Neuronal stem cell (in vitro differentiated cells): ENCODE measurements around the gene CDH23.

Experiments used
- DNase-seq: peaks from one replicate; pipeline ENCODE4 v3.0.0-alpha.2; 2013; ENCODE audit warnings: low spot score
- H2AFZ ChIP-seq: one replicate; pipeline ENCODE4 v1.6.1; 2013; ENCODE audit warnings: mild to moderate bottlenecking, low read length, inconsistent platforms
- H2AK5ac ChIP-seq: 2 replicates; pipeline ENCODE4 v1.6.1; 2013; ENCODE audit warnings: low read depth, mild to moderate bottlenecking, inconsistent platforms, low read length, moderate library complexity, mixed read lengths
- H2BK120ac ChIP-seq: 2 replicates; pipeline ENCODE4 v1.6.1; 2013; ENCODE audit warnings: low read depth, mild to moderate bottlenecking, inconsistent platforms, low read length, moderate library complexity, mixed read lengths
- H2BK12ac ChIP-seq: one replicate; pipeline ENCODE4 v1.6.1; 2013; ENCODE audit warnings: low read length, inconsistent platforms
- H2BK15ac ChIP-seq: 2 replicates; pipeline ENCODE4 v1.6.1; 2013; ENCODE audit warnings: mild to moderate bottlenecking, low read length, inconsistent platforms, mixed read lengths
- H2BK5ac ChIP-seq: one replicate; pipeline ENCODE4 v1.6.1; 2013; ENCODE audit warnings: inconsistent platforms, mild to moderate bottlenecking, low read length, moderate library complexity
- H3K14ac ChIP-seq: one replicate; pipeline ENCODE4 v1.6.1; 2013; ENCODE audit warnings: low read length, inconsistent platforms
- H3K18ac ChIP-seq: 2 replicates; pipeline ENCODE4 v1.6.1; 2013; ENCODE audit warnings: low read length, inconsistent platforms
- H3K23ac ChIP-seq: 2 replicates; pipeline ENCODE4 v1.6.1; 2013; ENCODE audit warnings: low read depth, mild to moderate bottlenecking, mixed read lengths, low read length, inconsistent platforms; ENCODE audit not compliant: poor library complexity
- H3K27ac ChIP-seq: replicated peaks from 3 replicates; pipeline ENCODE4 v1.5.1; 2013; ENCODE audit warnings: low read length, inconsistent platforms
- H3K27me3 ChIP-seq, 3 experiments: 2 replicates each; pipeline ENCODE4 v1.6.1; 2013; ENCODE audit warnings: low read length in 3 of 3, mild to moderate bottlenecking in 2 of 3, inconsistent platforms in 1 of 3, low read depth in 1 of 3, mixed read lengths in 1 of 3, moderate library complexity in 1 of 3; ENCODE audit not compliant: control insufficient read depth in 3 of 3, insufficient read depth in 3 of 3
- H3K36me3 ChIP-seq, 2 donors: replicated peaks in 1 of 2; 2 replicates each; pipeline ENCODE4 v1.6.1; 2013; ENCODE audit warnings: low read length in 2 of 2; ENCODE audit not compliant: control insufficient read depth in 2 of 2, insufficient read depth in 2 of 2
- H3K4ac ChIP-seq: 2 replicates; pipeline ENCODE4 v1.6.1; 2013; ENCODE audit warnings: inconsistent platforms, mild to moderate bottlenecking, low read length, moderate library complexity
- H3K4me1 ChIP-seq, 2 donors: 1 replicate in 1 of 2; 2 replicates in 1 of 2; pipeline ENCODE4 v1.6.1; 2013; ENCODE audit warnings: low read length in 2 of 2, low read depth in 1 of 2; ENCODE audit not compliant: control insufficient read depth in 2 of 2, insufficient read depth in 1 of 2
- H3K4me2 ChIP-seq: one replicate; pipeline ENCODE4 v1.6.1; 2013; ENCODE audit warnings: mild to moderate bottlenecking, low read length, inconsistent platforms; ENCODE audit not compliant: insufficient read depth, poor library complexity, severe bottlenecking
- H3K4me3 ChIP-seq, 2 donors: 2 replicates each; pipeline ENCODE4 v1.5.1; 2013; ENCODE audit warnings: low read length in 2 of 2, mild to moderate bottlenecking in 2 of 2, inconsistent platforms in 1 of 2, moderate library complexity in 1 of 2
- H3K79me1 ChIP-seq: one replicate; pipeline ENCODE4 v1.6.1; 2013; ENCODE audit warnings: low read depth, mild to moderate bottlenecking, inconsistent platforms, low read length, moderate library complexity
- H3K9ac ChIP-seq: one replicate; pipeline ENCODE4 v1.6.1; 2013; ENCODE audit warnings: mild to moderate bottlenecking, low read depth, low read length, inconsistent platforms; ENCODE audit not compliant: poor library complexity
- H3K9me3 ChIP-seq, 2 donors: replicated peaks in 1 of 2; 2 replicates each; pipeline versions ENCODE3 to v1.6.1; 2013; ENCODE audit warnings: low read length in 2 of 2, mild to moderate bottlenecking in 2 of 2, inconsistent platforms in 1 of 2, low read depth in 1 of 2, mixed read lengths in 1 of 2, moderate library complexity in 1 of 2; ENCODE audit not compliant: control insufficient read depth in 2 of 2, insufficient read depth in 1 of 2
- H4K8ac ChIP-seq: one replicate; pipeline ENCODE4 v1.6.1; 2013; ENCODE audit warnings: low read depth, mild to moderate bottlenecking, inconsistent platforms, low read length, moderate library complexity
- H4K91ac ChIP-seq: one replicate; pipeline ENCODE4 v1.6.1; 2013; ENCODE audit warnings: low read length, low read depth, mild to moderate bottlenecking, inconsistent platforms; ENCODE audit not compliant: poor library complexity
- WGBS, 2 donors: extraction: QIAGEN DNeasy Blood & Tissue Kit; methylation state at CpG; one replicate each; pipeline ENCODE4 v1.1.7; 2013; ENCODE audit warnings: missing lambda C conversion rate in 2 of 2, mixed read lengths in 1 of 2; ENCODE audit not compliant: insufficient read length in 2 of 2, insufficient replicate concordance in 1 of 2; ENCODE audit errors: extremely low coverage in 2 of 2; 5-methylcytosine and 5-hydroxymethylcytosine counted together

CDH23 gene

DNA sequence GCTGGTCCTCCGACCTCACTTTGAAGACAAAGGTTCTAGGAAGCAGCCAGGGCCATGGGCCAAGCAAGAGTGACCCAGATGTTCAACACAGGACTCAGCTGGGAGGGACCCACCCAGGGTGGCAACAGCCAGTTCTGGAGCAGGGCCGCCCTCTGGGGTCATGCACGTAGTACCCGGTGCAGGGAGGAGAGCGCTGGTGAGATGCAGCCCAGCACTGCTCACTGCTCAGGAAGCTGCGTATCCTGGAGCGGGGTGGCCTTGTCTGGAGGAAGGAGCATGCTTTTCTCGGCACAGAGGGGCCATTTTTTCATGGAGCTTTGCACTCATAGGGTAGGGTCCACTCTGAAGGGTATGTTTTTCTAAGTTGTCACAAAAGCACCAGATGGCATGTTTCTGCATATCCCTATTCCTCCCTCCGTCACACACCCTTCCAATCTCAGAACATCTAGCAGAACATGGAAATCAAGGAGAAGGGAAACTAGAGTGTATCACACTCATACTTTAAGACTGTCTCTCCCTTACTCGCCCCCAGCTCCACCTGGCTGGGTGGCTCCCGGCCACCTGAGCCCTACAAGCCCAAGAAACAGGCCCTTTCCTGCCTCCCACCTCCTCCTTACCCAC, 132.6 kb downstream of the CDH23 start:
- Histone ChIP-seq H3K9ac (no peak overlapping the region), H3K4me1 (peaks cover 2 to 39% of the 10 kb centered on the region in 2 donors), H3K14ac (no peak overlapping the region), H3K4me3 (no peak overlapping the region), H3K27me3 (peaks cover 0 to 16% (median 2%) of the 10 kb centered on the region in 3 experiments), H3K18ac (peak overlapping the region; percentile 89), H3K4me2 (no peak overlapping the region), H3K4ac (no peak overlapping the region), H4K91ac (peak overlapping the region; percentile 28), H2BK12ac (peak overlapping the region; percentile 48), H2AK5ac (peak overlapping the region; percentile 20), H3K79me1 (no peaks in the 10 kb centered on the region), H3K27ac (peak overlapping the region; percentile 89), H2BK5ac (peak overlapping the region; percentile 56), H3K23ac (no peak overlapping the region), H2AFZ (no peak overlapping the region), H3K36me3 (no peaks in the 10 kb centered on the region), H4K8ac (no peak overlapping the region), H3K9me3 (no peaks in the 10 kb centered on the region), H2BK15ac (peak overlapping the region; percentile 11), H2BK120ac (peak overlapping the region; percentile 13)
- no peak for DNase-seq
- no CpG with 5 or more reads among the region's 11 CpGs for WGBS, 2 donors

GRCh38 chr10:71530781-71531180, 134.1 kb downstream of the CDH23 start:
- Histone ChIP-seq H2AFZ (no peak overlapping the region), H3K36me3 (no peaks in the 10 kb centered on the region), H2BK15ac (peak overlapping the region; percentile 40), H4K8ac (no peak overlapping the region), H3K9me3 (peaks cover 0 to 2% of the 10 kb centered on the region in 2 donors), H3K18ac (no peak overlapping the region), H3K14ac (no peak overlapping the region), H3K79me1 (no peaks in the 10 kb centered on the region), H2BK5ac (no peak overlapping the region), H3K27me3 (peaks cover 0 to 16% (median 1%) of the 10 kb centered on the region in 3 experiments), H2BK120ac (no peak overlapping the region), H2AK5ac (peak overlapping the region; percentile 20), H3K23ac (no peak overlapping the region), H3K4ac (no peak overlapping the region), H2BK12ac (no peak overlapping the region), H3K27ac (no peak overlapping the region), H4K91ac (no peak overlapping the region), H3K4me1 (peaks cover 2 to 39% of the 10 kb centered on the region in 2 donors), H3K4me3 (no peak overlapping the region), H3K4me2 (no peak overlapping the region), H3K9ac (no peak overlapping the region)
- DNase-seq, result no peak
- WGBS, 2 donors, result no CpG with 5 or more reads among the region's 4 CpGs

DNA sequence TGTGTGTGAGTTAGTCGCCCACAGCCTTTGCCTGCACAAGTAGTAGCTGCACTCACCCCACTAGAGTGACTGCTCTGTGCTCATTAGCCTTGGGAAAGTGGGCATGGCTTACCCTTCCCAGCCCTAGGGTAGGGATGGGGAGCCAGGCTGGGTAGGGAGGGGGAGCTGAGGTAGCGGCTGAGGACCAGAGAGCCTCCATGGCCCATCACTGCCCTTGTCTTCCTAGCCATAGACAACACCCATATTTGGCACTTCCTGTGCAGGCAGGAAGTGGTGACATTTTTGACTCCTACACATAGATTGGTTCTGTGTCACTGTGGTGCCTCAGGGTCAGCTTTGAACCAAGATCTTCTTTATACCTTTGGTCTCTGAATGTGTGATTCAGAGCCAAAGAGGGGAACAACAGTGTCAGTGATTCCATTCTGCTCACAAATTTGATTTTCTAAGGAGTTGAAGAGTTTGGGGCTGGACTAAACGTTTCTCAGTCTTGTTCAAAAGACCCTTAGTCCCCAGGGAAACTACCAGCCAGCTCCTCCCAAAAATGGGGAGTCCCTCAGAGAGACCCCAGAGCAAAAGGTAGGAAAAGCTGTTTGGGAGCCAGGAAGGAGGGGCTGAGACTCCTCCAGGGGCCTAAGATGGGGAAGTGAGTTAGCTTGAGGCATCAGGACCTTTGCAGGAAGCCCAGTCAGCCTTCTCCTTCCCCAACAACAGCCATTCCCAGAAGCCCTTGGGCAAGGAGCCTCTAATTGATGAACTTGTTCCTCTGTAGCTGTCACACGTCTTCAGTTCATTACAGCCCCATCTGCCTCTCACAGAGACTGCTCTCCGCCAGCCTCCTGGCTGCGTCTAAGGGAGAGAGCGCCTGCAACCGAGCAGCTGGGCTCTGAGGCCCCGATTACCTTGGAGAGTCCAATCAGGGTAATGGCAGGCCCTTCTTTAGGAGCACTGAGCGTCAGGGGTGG, 135.0 kb downstream of the CDH23 start:
- WGBS, 2 donors, result no CpG with 5 or more reads among the region's 10 CpGs
- Histone ChIP-seq H2AK5ac (peak overlapping the region; percentile 24), H3K4me1 (peaks cover 2 to 38% of the 10 kb centered on the region in 2 donors), H3K18ac (peak overlapping the region; percentile 57), H2AFZ (no peak overlapping the region), H3K27ac (no peak overlapping the region), H2BK120ac (no peak overlapping the region), H3K9ac (no peak overlapping the region), H3K79me1 (no peaks in the 10 kb centered on the region), H4K91ac (no peak overlapping the region), H4K8ac (no peak overlapping the region), H3K36me3 (no peaks in the 10 kb centered on the region), H3K4me2 (no peak overlapping the region), H3K27me3 (peaks cover 0 to 16% (median 0%) of the 10 kb centered on the region in 3 experiments), H2BK15ac (peak overlapping the region; percentile 40), H3K4ac (no peak overlapping the region), H3K23ac (no peak overlapping the region), H2BK5ac (no peak overlapping the region), H3K4me3 (no peak overlapping the region), H2BK12ac (peak overlapping the region; percentile 27), H3K14ac (no peak overlapping the region), H3K9me3 (peaks cover 0 to 2% of the 10 kb centered on the region in 2 donors)
- DNase-seq, result no peak

- H2BK12ac ChIP-seq, result no peak overlapping the region
- no peak overlapping the region for H2BK15ac ChIP-seq
- peaks cover 0 to 2% of the 10 kb centered on the region in 2 donors for H3K9me3 ChIP-seq
- H4K8ac ChIP-seq, result no peak overlapping the region
- H3K23ac ChIP-seq, result no peak overlapping the region
- no peak overlapping the region for H3K4me3 ChIP-seq
- no peak overlapping the region for H2AFZ ChIP-seq
- H2BK120ac ChIP-seq, result no peak overlapping the region
- no peak overlapping the region for H3K18ac ChIP-seq
- H3K4me2 ChIP-seq, result no peak overlapping the region
- peak overlapping the region; percentile 4 for H4K91ac ChIP-seq
- no CpG with 5 or more reads among the region's 11 CpGs for WGBS, 2 donors
- peak overlapping the region; percentile 11 for H2AK5ac ChIP-seq
- H3K36me3 ChIP-seq, result no peaks in the 10 kb centered on the region
- no peak for DNase-seq
- no peak overlapping the region for H2BK5ac ChIP-seq
- H3K4ac ChIP-seq, result no peak overlapping the region
- no peaks in the 10 kb centered on the region for H3K79me1 ChIP-seq
- H3K27me3 ChIP-seq, result peaks cover 0 to 6% (median 0%) of the 10 kb centered on the region in 3 experiments
- H3K4me1 ChIP-seq, result peaks cover 2 to 27% of the 10 kb centered on the region in 2 donors
- no peak overlapping the region for H3K27ac ChIP-seq
- no peak overlapping the region for H3K9ac ChIP-seq
- H3K14ac ChIP-seq, result no peak overlapping the region
These were observed 136.2 kb downstream of the CDH23 start for GRCh38 chr10:71532878-71533277.
